DOHH2 (cell line): Measurements from ENCODE around the gene SPTSSA.
"Not testable (repeated sequence)": the region's sequence is repeated elsewhere in the genome, so short reads cannot be mapped to it uniquely, and the experiment has no call there.

ENCODE experiments used
- H3F3A ChIP-seq: fragments of 200-600 bp; sonication (generic), shearing (Covaris generic); 2 replicates; pipeline ENCODE4 v1.6.0; 2016; ENCODE audit warnings: antibody characterized with exemption, mild to moderate bottlenecking; ENCODE audit not compliant: control insufficient read depth, insufficient read depth
- H3K27ac ChIP-seq: fragments of 200-600 bp; sonication (generic); 2 replicates; pipeline ENCODE4 v1.5.1; 2014; ENCODE audit warnings: low read depth, mild to moderate bottlenecking, low read length, moderate library complexity
- H3K27me3 ChIP-seq: fragments of 200-600 bp; sonication (generic); 2 replicates; pipeline ENCODE4 v1.6.1; 2014; ENCODE audit warnings: mild to moderate bottlenecking, low read length, mixed read lengths; ENCODE audit not compliant: control insufficient read depth
- H3K36me3 ChIP-seq: fragments of 200-600 bp; sonication (generic); 2 replicates; pipeline ENCODE4 v1.6.1; 2014; ENCODE audit warnings: mild to moderate bottlenecking, low read length, moderate library complexity, mixed read lengths; ENCODE audit not compliant: control insufficient read depth
- H3K4me1 ChIP-seq: fragments of 200-600 bp; sonication (generic); 2 replicates; pipeline ENCODE4 v1.6.1; 2014; ENCODE audit warnings: mild to moderate bottlenecking, low read length, mixed read lengths; ENCODE audit not compliant: control insufficient read depth
- H3K4me2 ChIP-seq: fragments of 200-600 bp; sonication (generic); 2 replicates; pipeline ENCODE4 v1.6.0; 2014; ENCODE audit warnings: mild to moderate bottlenecking, low read length, moderate library complexity
- H3K4me3 ChIP-seq: fragments of 200-600 bp; sonication (generic); 2 replicates; pipeline ENCODE4 v1.5.1; 2014; ENCODE audit warnings: mild to moderate bottlenecking, low read length, mixed read lengths
- H3K79me2 ChIP-seq: fragments of 200-600 bp; sonication (generic); 2 replicates; pipeline ENCODE4 v1.6.1; 2014; ENCODE audit warnings: mild to moderate bottlenecking, low read length, mixed read lengths; ENCODE audit not compliant: control insufficient read depth
- H3K9me2 ChIP-seq: fragments of 200-600 bp; sonication (generic); replicated peaks from 2 replicates; pipeline ENCODE4 v1.6.1; 2014; ENCODE audit warnings: mild to moderate bottlenecking, low read length, mixed read lengths; ENCODE audit not compliant: control insufficient read depth
- H3K9me3 ChIP-seq: fragments of 200-600 bp; sonication (generic); 2 replicates; pipeline ENCODE4 v1.6.1; 2014; ENCODE audit warnings: antibody characterized with exemption, low read length, mixed read lengths; ENCODE audit not compliant: control insufficient read depth, insufficient read depth
- H4K20me1 ChIP-seq: fragments of 200-600 bp; sonication (generic); 2 replicates; pipeline ENCODE4 v1.6.0; 2014; ENCODE audit warnings: low read depth, mild to moderate bottlenecking, antibody characterized with exemption, low read length, moderate library complexity; ENCODE audit not compliant: control insufficient read depth, insufficient read depth
- EZH2phosphoT487 ChIP-seq: fragments of 200-600 bp; sonication (generic); IDR thresholded peaks from 2 replicates; pipeline ENCODE4 v1.6.1; 2017; ENCODE audit warnings: borderline replicate concordance, mild to moderate bottlenecking, antibody characterized with exemption, low read length, moderate library complexity, mixed read lengths
- TF ChIP-seq, protein P1 (sequence below): fragments of 200-600 bp; sonication (generic); IDR thresholded peaks from one replicate; pipeline ENCODE4 v1.5.1; 2014; ENCODE audit warnings: antibody characterized with exemption, mild to moderate bottlenecking, low read depth, low read length; ENCODE audit not compliant: poor library complexity, severe bottlenecking

SPTSSA gene

DNA sequence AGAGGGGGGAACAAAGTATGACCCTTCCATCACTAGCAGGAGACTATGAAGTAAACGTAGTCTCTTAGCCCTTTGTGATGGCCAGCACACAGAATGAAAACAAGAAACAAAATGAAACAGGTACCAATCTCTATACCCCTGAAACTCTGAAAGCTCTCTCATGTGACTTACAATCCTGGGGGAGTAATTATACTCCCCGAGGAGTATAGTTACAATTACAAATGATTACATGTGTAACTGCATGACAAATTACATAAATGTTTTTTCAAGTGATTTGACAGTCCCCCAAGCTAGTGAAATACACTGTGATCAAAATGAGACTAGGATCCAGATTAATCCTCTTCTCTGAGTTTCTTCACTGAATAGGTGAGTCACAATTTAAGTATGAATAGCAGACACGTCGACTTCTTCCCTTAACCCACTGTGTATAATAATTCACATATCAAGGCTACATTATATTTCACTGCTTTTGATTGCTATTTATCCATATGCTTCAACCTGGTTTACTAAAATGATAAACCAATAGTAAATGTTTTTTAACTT, 74.0 kb downstream of the SPTSSA start:
- Histone ChIP-seq H3K9me3 (no peaks in the 10 kb centered on the region), H3K27me3 (no peaks in the 10 kb centered on the region), H4K20me1 (no peaks in the 10 kb centered on the region), H3K9me2 (no peaks in the 10 kb centered on the region), H3K27ac (no peak overlapping the region), H3K4me1 (no peaks in the 10 kb centered on the region), H3K4me3 (no peak overlapping the region), H3K4me2 (no peak overlapping the region), H3K79me2 (no peaks in the 10 kb centered on the region), H3F3A (no peaks in the 10 kb centered on the region), H3K36me3 (no peaks in the 10 kb centered on the region)
- no peak for TF ChIP-seq EZH2phosphoT487
- TF ChIP-seq, protein P1, sequence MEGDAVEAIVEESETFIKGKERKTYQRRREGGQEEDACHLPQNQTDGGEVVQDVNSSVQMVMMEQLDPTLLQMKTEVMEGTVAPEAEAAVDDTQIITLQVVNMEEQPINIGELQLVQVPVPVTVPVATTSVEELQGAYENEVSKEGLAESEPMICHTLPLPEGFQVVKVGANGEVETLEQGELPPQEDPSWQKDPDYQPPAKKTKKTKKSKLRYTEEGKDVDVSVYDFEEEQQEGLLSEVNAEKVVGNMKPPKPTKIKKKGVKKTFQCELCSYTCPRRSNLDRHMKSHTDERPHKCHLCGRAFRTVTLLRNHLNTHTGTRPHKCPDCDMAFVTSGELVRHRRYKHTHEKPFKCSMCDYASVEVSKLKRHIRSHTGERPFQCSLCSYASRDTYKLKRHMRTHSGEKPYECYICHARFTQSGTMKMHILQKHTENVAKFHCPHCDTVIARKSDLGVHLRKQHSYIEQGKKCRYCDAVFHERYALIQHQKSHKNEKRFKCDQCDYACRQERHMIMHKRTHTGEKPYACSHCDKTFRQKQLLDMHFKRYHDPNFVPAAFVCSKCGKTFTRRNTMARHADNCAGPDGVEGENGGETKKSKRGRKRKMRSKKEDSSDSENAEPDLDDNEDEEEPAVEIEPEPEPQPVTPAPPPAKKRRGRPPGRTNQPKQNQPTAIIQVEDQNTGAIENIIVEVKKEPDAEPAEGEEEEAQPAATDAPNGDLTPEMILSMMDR = no peak

DNA sequence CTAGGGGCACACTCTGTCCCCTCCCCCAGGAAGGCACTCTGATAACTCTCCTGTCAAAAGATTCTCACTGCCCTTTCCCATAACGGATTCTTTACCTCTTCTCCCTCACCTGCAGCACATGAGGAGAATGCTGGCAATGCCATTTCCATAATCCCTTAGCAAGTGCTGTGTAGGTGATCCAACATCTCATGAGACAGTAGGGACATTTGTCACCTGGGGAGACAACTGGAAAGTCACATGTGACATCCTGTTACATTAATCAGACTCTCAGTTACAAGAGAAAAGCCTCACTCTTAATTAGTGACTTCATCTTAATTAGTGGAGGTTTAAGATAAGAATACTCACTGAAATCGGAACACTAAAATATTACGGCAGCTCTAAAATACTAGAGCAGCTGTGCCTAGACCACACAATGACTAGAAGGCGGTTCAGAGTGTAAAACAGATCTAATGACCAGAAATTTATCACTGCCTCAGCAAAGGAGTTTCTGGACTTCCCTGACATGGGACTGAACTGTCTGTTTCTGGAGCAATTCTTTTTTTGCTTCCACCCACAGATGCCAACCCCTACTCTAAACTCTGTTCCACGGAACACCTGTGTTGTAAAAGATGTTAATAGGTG, 75.1 kb downstream of the SPTSSA start:
- Histone ChIP-seq H3K4me2 (no peak overlapping the region), H3K9me3 (no peaks in the 10 kb centered on the region), H3K27ac (no peak overlapping the region)

DNA sequence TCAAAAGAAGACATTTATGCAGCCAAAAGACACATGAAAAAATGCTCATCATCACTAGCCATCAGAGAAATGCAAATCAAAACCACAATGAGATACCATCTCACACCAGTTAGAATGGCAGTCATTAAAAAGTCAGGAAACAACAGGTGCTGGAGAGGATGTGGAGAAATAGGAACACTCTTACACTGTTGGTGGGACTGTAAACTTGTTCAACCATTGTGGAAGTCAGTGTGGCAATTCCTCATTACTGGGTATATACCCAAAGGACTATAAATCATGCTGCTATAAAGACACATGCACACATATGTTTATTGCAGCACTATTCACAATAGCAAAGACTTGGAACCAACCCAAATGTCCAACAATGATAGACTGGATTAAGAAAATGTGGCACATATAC, 76.2 kb downstream of the SPTSSA start:
- H3K27me3 ChIP-seq, H3K4me2 ChIP-seq, H3K4me1 ChIP-seq, H3K4me3 ChIP-seq, H3K27ac ChIP-seq, H3K9me2 ChIP-seq, H3F3A ChIP-seq, H3K36me3 ChIP-seq, H3K9me3 ChIP-seq, H4K20me1 ChIP-seq, H3K79me2 ChIP-seq: not testable (repeated sequence)

More for the DNA sequence above, 75.1 kb downstream of the SPTSSA start:
- no peaks in the 10 kb centered on the region for H3K79me2 ChIP-seq
- no peaks in the 10 kb centered on the region for H3F3A ChIP-seq
- no peak overlapping the region for H3K4me3 ChIP-seq
- H3K36me3 ChIP-seq = no peaks in the 10 kb centered on the region
- no peaks in the 10 kb centered on the region for H3K27me3 ChIP-seq
- H3K9me2 ChIP-seq = no peaks in the 10 kb centered on the region
- H4K20me1 ChIP-seq = no peaks in the 10 kb centered on the region
- no peaks in the 10 kb centered on the region for H3K4me1 ChIP-seq
- TF ChIP-seq EZH2phosphoT487 = no peak
- TF ChIP-seq, protein P1 = no peak

DNA sequence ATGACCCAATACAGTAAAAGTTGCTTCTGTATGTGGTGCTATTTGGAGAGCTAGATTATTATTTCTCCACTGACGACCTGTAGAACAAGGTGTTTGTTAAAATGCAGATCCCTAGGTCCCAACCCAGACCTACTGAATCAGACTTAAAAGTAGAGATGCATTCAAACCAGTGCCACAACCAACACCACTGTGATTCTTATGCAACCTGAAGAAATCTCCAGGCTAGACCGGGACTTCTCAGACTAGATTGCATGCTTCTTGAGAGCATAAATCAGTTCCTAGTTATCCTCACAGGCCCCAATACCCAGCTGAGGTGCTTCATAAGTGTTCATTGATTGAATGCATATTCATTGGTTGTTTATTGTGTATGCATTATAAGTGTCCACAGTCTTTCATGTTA, 78.2 kb downstream of the SPTSSA start:
- H3K4me2 ChIP-seq = no peak overlapping the region
- H3K4me1 ChIP-seq = no peaks in the 10 kb centered on the region
- H3K27ac ChIP-seq = no peak overlapping the region
- H3K9me2 ChIP-seq = no peaks in the 10 kb centered on the region
- no peak overlapping the region for H3K4me3 ChIP-seq
- H3F3A ChIP-seq = no peaks in the 10 kb centered on the region
- H3K9me3 ChIP-seq = no peaks in the 10 kb centered on the region
- TF ChIP-seq, protein P1 = no peak
- TF ChIP-seq EZH2phosphoT487 = no peak
- no peaks in the 10 kb centered on the region for H3K27me3 ChIP-seq
- no peaks in the 10 kb centered on the region for H4K20me1 ChIP-seq
- no peaks in the 10 kb centered on the region for H3K79me2 ChIP-seq
- H3K36me3 ChIP-seq = no peaks in the 10 kb centered on the region
